CD4-positive, alpha-beta T cell (primary cell): ENCODE data around the gene SMPDL3B. TPM values are rescaled to one million over a fixed set of nuclear protein-coding genes. Genes with fewer than 3 reads are reported as not detected.

Experiments used
- ATAC-seq: fragments of 200-7000 bp; cut with Tn5 transposase; one replicate; pipeline ENCODE4 v1.10.0; 2022; ENCODE audit warnings: mild to moderate bottlenecking; ENCODE audit not compliant: poor library complexity
- CTCF ChIA-PET: fragments of 350-600 bp; sonication (Branson Sonifier 250); formaldehyde crosslinking; loops from one replicate; lab custom pipeline; 2021; ENCODE audit warnings: antibody characterized with exemption, inconsistent platforms; lab: Charles Lee
- POLR2A ChIA-PET: fragments of 350-600 bp; sonication (Branson Sonifier 250); formaldehyde crosslinking; loops from one replicate; lab custom pipeline; 2021; ENCODE audit warnings: antibody characterized with exemption, inconsistent platforms; lab: Charles Lee
- DNase-seq, 14 experiments: peaks; one replicate each; pipeline ENCODE4 v3.0.0-alpha.2; 2013 to 2020; ENCODE audit warnings: mixed read lengths in 2 of 14
- H3K27ac ChIP-seq, 2 donors: one replicate each; pipeline versions ENCODE4 v1.5.1 to v1.7.0; 2013; ENCODE audit warnings: low read length in 2 of 2, low read depth in 1 of 2, mild to moderate bottlenecking in 1 of 2
- H3K27me3 ChIP-seq, 2 experiments: 1 replicate in 1 of 2; 2 replicates in 1 of 2; pipeline versions ENCODE4 v1.6.1 to v1.7.0; 2013; ENCODE audit warnings: low read length in 2 of 2, control low read depth in 1 of 2, mild to moderate bottlenecking in 1 of 2, moderate library complexity in 1 of 2; ENCODE audit not compliant: insufficient read depth in 2 of 2, control insufficient read depth in 1 of 2
- H3K36me3 ChIP-seq: one replicate; pipeline ENCODE4 v1.6.1; 2013; ENCODE audit warnings: low read length, control low read depth; ENCODE audit not compliant: insufficient read depth
- H3K4me1 ChIP-seq: one replicate; pipeline ENCODE4 v1.6.1; 2013; ENCODE audit warnings: low read length, control low read depth; ENCODE audit not compliant: insufficient read depth
- H3K4me3 ChIP-seq: one replicate; pipeline ENCODE4 v1.5.1; 2013; ENCODE audit warnings: mild to moderate bottlenecking, low read length, moderate library complexity
- H3K9me3 ChIP-seq, 2 experiments: 1 replicate in 1 of 2; 2 replicates in 1 of 2; pipeline versions ENCODE4 v1.6.1 to v1.7.0; 2013; ENCODE audit warnings: low read length in 2 of 2, mild to moderate bottlenecking in 2 of 2, control low read depth in 1 of 2, moderate library complexity in 1 of 2; ENCODE audit not compliant: control insufficient read depth in 1 of 2, insufficient read depth in 1 of 2
- H3K27ac Mint-ChIP-seq: one replicate; pipeline ENCODE4 v1.8.0; 2020; ENCODE audit warnings: mixed read lengths
- H3K27me3 Mint-ChIP-seq: one replicate; pipeline ENCODE4 v1.8.0; 2021; ENCODE audit warnings: mixed read lengths
- H3K36me3 Mint-ChIP-seq: one replicate; pipeline ENCODE4 v1.8.0; 2021; ENCODE audit warnings: low read depth, mixed read lengths
- H3K4me1 Mint-ChIP-seq: one replicate; pipeline ENCODE4 v1.8.0; 2021; ENCODE audit warnings: low read depth, mixed read lengths
- H3K4me3 Mint-ChIP-seq: one replicate; pipeline ENCODE4 v1.8.0; 2020; ENCODE audit warnings: mild to moderate bottlenecking, mixed read lengths
- H3K9me3 Mint-ChIP-seq: one replicate; pipeline ENCODE4 v1.8.0; 2020; ENCODE audit warnings: mixed read lengths
- CTCF ChIP-seq: fragments of 200-600 bp; IDR thresholded peaks from one replicate; pipeline ENCODE4 v1.8.0; 2022; ENCODE audit warnings: antibody characterized with exemption, mild to moderate bottlenecking
- intact Hi-C, 2 experiments: fragments of 100-400 bp; cut with DNase I in 1 of 2; cut with micrococcal nuclease in 1 of 2; formaldehyde crosslinking; loops; one replicate each; pipeline versions ENCODE4 v1.15.1 to v1.9.0; 2023 to 2025; cut with DNase I, micrococcal nuclease
- total RNA-seq, 174 experiments: library from RNA in 2 of 174; stranded (reverse) in 2 of 174; gene quantifications; one replicate each; pipeline ENCODE4 v1.2.3 and lab custom pipeline; 2021 to 2026

SMPDL3B gene
- total RNA-seq, 2 experiments from 2014 or later = not detected

GRCh38 chr1:27889506-27889905, 45.3 kb upstream of the SMPDL3B start:
- H3K4me1 ChIP-seq = peaks cover 88% of the 10 kb centered on the region
- Mint-ChIP-seq H3K27ac (peak overlapping the region; percentile 65), H3K36me3 (peaks cover 84% of the 10 kb centered on the region), H3K9me3 (no peaks in the 10 kb centered on the region), H3K4me3 (no peak overlapping the region), H3K4me1 (peaks cover 45% of the 10 kb centered on the region), H3K27me3 (no peaks in the 10 kb centered on the region)
- peaks cover 66% of the 10 kb centered on the region for H3K36me3 ChIP-seq
- TF ChIP-seq CTCF = no peak
- H3K27ac ChIP-seq = peak overlapping the region in 1 of 2 donors; percentile 45
- intact Hi-C loops = no loop called here
- POLR2A ChIA-PET = no interaction called here
- peaks cover 0 to 4% of the 10 kb centered on the region in 2 experiments for H3K9me3 ChIP-seq
- ATAC-seq (no peak), DNase-seq (no peak)
- CTCF ChIA-PET = no interaction called here
- no peaks in the 10 kb centered on the region for H3K27me3 ChIP-seq
- H3K4me3 ChIP-seq = no peak overlapping the region

- H3K27me3 Mint-ChIP-seq = no peaks in the 10 kb centered on the region
- ATAC-seq (no peak), DNase-seq (peak in 7 of 14 experiments; percentile 15 to 88 (median 43))
- peaks cover 70% of the 10 kb centered on the region for H3K4me1 ChIP-seq
- no peak for TF ChIP-seq CTCF
- H3K36me3 ChIP-seq = peaks cover 65% of the 10 kb centered on the region
- peak overlapping the region; percentile 20 to 33 for H3K27ac ChIP-seq
- H3K9me3 ChIP-seq = no peaks in the 10 kb centered on the region
- H3K27me3 ChIP-seq = no peaks in the 10 kb centered on the region
- H3K9me3 Mint-ChIP-seq = no peaks in the 10 kb centered on the region
- CTCF ChIA-PET = interaction anchor here (0.7 to 1.6 kb wide), 4 partner anchors 9 to 88 kb away, joined by 3 to 11 read pairs (median 4); no protein-coding TSS in a partner anchor
- H3K4me3 ChIP-seq = no peak overlapping the region
- peaks cover 42% of the 10 kb centered on the region for H3K4me1 Mint-ChIP-seq
- peaks cover 84% of the 10 kb centered on the region for H3K36me3 Mint-ChIP-seq
- intact Hi-C loops = no loop called here
- POLR2A ChIA-PET = no interaction called here
- H3K27ac Mint-ChIP-seq = peak overlapping the region; percentile 70
- no peak overlapping the region for H3K4me3 Mint-ChIP-seq
These were observed 43.5 kb upstream of the SMPDL3B start for GRCh38 chr1:27891196-27891889.

- Histone ChIP-seq H3K9me3 (no peaks in the 10 kb centered on the region), H3K36me3 (peaks cover 69% of the 10 kb centered on the region), H3K27me3 (no peaks in the 10 kb centered on the region), H3K4me1 (peaks cover 38% of the 10 kb centered on the region), H3K27ac (no peak overlapping the region), H3K4me3 (no peak overlapping the region)
- TF ChIP-seq CTCF = no peak
- ChIA-PET POLR2A (no interaction called here), CTCF (interaction anchor here (1.2 kb wide), 1 partner anchor 21 kb away, joined by 4 read pairs; no protein-coding TSS in a partner anchor)
- ATAC-seq (no peak), DNase-seq (no peak)
- H3K27me3 Mint-ChIP-seq = no peaks in the 10 kb centered on the region
- H3K36me3 Mint-ChIP-seq = peaks cover 82% of the 10 kb centered on the region
- H3K27ac Mint-ChIP-seq = no peak overlapping the region
- no peaks in the 10 kb centered on the region for H3K9me3 Mint-ChIP-seq
- H3K4me3 Mint-ChIP-seq = no peak overlapping the region
- intact Hi-C loops = no loop called here
- H3K4me1 Mint-ChIP-seq = peaks cover 18% of the 10 kb centered on the region
These were observed 40.3 kb upstream of the SMPDL3B start for GRCh38 chr1:27894521-27894920.
